ENCODE results near the gene CEP112.

The CEP112 gene

GRCh38 chr17:66076546-66077190, 115.3 kb downstream of the CEP112 start:
- Histone ChIP-seq H3K4me1 (no peaks in the 10 kb centered on the region), H3K27me3 (no peaks in the 10 kb centered on the region), H3K4me3 (no peak overlapping the region), H3K36me3 (no peaks in the 10 kb centered on the region), H3K9me3 (no peaks in the 10 kb centered on the region), H3K27ac (no peak overlapping the region)
- TF ChIP-seq CTCF (IDR thresholded peaks at IDR 0.05) = no peak
- no peak for DNase-seq
- intact Hi-C loops (cut with DNase I; ENCODE audit: low total_unique reads) = no loop called here

- no peaks in the 10 kb centered on the region for H3K36me3 ChIP-seq
- no peak overlapping the region for H3K27ac ChIP-seq
- intact Hi-C loops (cut with DNase I; ENCODE audit: low total_unique reads) = no loop called here
- DNase-seq = no peak
- H3K4me1 ChIP-seq = no peaks in the 10 kb centered on the region
- no peaks in the 10 kb centered on the region for H3K27me3 ChIP-seq
- no peaks in the 10 kb centered on the region for H3K9me3 ChIP-seq
- H3K4me3 ChIP-seq = no peak overlapping the region
- no peak for TF ChIP-seq CTCF (IDR thresholded peaks at IDR 0.05)
These were observed 118.5 kb downstream of the CEP112 start for GRCh38 chr17:66073384-66073783.

GRCh38 chr17:66063686-66064085, 128.2 kb downstream of the CEP112 start:
- H3K4me3 ChIP-seq = no peak overlapping the region
- no peak for TF ChIP-seq CTCF (IDR thresholded peaks at IDR 0.05)
- no peaks in the 10 kb centered on the region for H3K9me3 ChIP-seq
- no peak overlapping the region for H3K27ac ChIP-seq
- H3K27me3 ChIP-seq = no peaks in the 10 kb centered on the region
- peaks cover 19 to 40% (median 32%) of the 10 kb centered on the region in 3 donors for H3K36me3 ChIP-seq
- DNase-seq = no peak
- intact Hi-C loops (cut with DNase I; ENCODE audit: low total_unique reads) = no loop called here
- no peaks in the 10 kb centered on the region for H3K4me1 ChIP-seq

GRCh38 chr17:66056148-66056547, 135.8 kb downstream of the CEP112 start:
- Histone ChIP-seq H3K4me1 (no peaks in the 10 kb centered on the region), H3K9me3 (no peaks in the 10 kb centered on the region), H3K4me3 (no peak overlapping the region), H3K27ac (no peak overlapping the region), H3K36me3 (peaks cover 9 to 38% (median 29%) of the 10 kb centered on the region in 3 donors), H3K27me3 (no peaks in the 10 kb centered on the region)
- no peak for DNase-seq
- TF ChIP-seq CTCF (IDR thresholded peaks at IDR 0.05) = no peak
- intact Hi-C loops (cut with DNase I; ENCODE audit: low total_unique reads) = no loop called here

- no peak overlapping the region for H3K27ac ChIP-seq
These were observed 137.7 kb downstream of the CEP112 start for GRCh38 chr17:66054242-66054641.

More at GRCh38 chr17:66054242-66054641, 137.7 kb downstream of the CEP112 start:
- intact Hi-C loops (cut with DNase I; ENCODE audit: low total_unique reads) = no loop called here
- peaks cover 0 to 34% (median 24%) of the 10 kb centered on the region in 3 donors for H3K36me3 ChIP-seq
- no peak for TF ChIP-seq CTCF (IDR thresholded peaks at IDR 0.05)
- no peak for DNase-seq
- no peak overlapping the region for H3K4me3 ChIP-seq
- no peaks in the 10 kb centered on the region for H3K4me1 ChIP-seq
- H3K27me3 ChIP-seq = no peaks in the 10 kb centered on the region
- H3K9me3 ChIP-seq = no peaks in the 10 kb centered on the region
